ENCODE results near the gene BCAN. TPM values are rescaled to one million over a fixed set of nuclear protein-coding genes. Genes with fewer than 3 reads are reported as not detected.

BCAN gene
- total and polyA plus RNA-seq, 2 experiments from 2014 or later = 2.3 to 5.5 TPM

GRCh38 chr1:156667968-156668709 lies 26.2 kb downstream of the BCAN start:
- Mint-ChIP-seq H3K27ac (peak overlapping the region; percentile 58; the same call in 1 of the 2 replicates), H3K36me3 (ENCODE audit: low read depth) (peaks cover 23% of the 10 kb centered on the region), H3K9me3 (peaks cover 9% of the 10 kb centered on the region), H3K27me3 (ENCODE audit: insufficient read depth, low read depth, poor library complexity) (peaks cover 17% of the 10 kb centered on the region), H3K4me1 (peaks cover 86% of the 10 kb centered on the region), H3K4me3 (no peak overlapping the region)
- H3K27ac ChIP-seq (ENCODE audit: low read depth) = peak overlapping the region; percentile 63
- H3K4me1 ChIP-seq (ENCODE audit: insufficient read depth) = peaks cover 75% of the 10 kb centered on the region
- H3K27me3 ChIP-seq (ENCODE audit: insufficient read depth) = no peaks in the 10 kb centered on the region
- peaks cover 19% of the 10 kb centered on the region for H3K36me3 ChIP-seq (ENCODE audit: insufficient read depth)
- DNase-seq (ENCODE audit: low spot score) = no peak
- no peak overlapping the region for H2AFZ ChIP-seq
- TF ChIP-seq STAT1 (IDR thresholded peaks at IDR 0.05; ENCODE audit: unreplicated experiment) (no peak), POLR2AphosphoS5 (IDR thresholded peaks at IDR 0.05; ENCODE audit: low read depth) (peak; percentile 42; the same call in 1 of the 2 replicates), EZH2phosphoT487 (IDR thresholded peaks at IDR 0.05; ENCODE audit: unreplicated experiment) (no peak), CREB1 (CRISPR knock-in tag; IDR thresholded peaks at IDR 0.05; ENCODE audit: low read depth) (no peak), JUNB (IDR thresholded peaks at IDR 0.05; ENCODE audit: unreplicated experiment) (no peak)
- TF ChIP-seq, protein P1, sequence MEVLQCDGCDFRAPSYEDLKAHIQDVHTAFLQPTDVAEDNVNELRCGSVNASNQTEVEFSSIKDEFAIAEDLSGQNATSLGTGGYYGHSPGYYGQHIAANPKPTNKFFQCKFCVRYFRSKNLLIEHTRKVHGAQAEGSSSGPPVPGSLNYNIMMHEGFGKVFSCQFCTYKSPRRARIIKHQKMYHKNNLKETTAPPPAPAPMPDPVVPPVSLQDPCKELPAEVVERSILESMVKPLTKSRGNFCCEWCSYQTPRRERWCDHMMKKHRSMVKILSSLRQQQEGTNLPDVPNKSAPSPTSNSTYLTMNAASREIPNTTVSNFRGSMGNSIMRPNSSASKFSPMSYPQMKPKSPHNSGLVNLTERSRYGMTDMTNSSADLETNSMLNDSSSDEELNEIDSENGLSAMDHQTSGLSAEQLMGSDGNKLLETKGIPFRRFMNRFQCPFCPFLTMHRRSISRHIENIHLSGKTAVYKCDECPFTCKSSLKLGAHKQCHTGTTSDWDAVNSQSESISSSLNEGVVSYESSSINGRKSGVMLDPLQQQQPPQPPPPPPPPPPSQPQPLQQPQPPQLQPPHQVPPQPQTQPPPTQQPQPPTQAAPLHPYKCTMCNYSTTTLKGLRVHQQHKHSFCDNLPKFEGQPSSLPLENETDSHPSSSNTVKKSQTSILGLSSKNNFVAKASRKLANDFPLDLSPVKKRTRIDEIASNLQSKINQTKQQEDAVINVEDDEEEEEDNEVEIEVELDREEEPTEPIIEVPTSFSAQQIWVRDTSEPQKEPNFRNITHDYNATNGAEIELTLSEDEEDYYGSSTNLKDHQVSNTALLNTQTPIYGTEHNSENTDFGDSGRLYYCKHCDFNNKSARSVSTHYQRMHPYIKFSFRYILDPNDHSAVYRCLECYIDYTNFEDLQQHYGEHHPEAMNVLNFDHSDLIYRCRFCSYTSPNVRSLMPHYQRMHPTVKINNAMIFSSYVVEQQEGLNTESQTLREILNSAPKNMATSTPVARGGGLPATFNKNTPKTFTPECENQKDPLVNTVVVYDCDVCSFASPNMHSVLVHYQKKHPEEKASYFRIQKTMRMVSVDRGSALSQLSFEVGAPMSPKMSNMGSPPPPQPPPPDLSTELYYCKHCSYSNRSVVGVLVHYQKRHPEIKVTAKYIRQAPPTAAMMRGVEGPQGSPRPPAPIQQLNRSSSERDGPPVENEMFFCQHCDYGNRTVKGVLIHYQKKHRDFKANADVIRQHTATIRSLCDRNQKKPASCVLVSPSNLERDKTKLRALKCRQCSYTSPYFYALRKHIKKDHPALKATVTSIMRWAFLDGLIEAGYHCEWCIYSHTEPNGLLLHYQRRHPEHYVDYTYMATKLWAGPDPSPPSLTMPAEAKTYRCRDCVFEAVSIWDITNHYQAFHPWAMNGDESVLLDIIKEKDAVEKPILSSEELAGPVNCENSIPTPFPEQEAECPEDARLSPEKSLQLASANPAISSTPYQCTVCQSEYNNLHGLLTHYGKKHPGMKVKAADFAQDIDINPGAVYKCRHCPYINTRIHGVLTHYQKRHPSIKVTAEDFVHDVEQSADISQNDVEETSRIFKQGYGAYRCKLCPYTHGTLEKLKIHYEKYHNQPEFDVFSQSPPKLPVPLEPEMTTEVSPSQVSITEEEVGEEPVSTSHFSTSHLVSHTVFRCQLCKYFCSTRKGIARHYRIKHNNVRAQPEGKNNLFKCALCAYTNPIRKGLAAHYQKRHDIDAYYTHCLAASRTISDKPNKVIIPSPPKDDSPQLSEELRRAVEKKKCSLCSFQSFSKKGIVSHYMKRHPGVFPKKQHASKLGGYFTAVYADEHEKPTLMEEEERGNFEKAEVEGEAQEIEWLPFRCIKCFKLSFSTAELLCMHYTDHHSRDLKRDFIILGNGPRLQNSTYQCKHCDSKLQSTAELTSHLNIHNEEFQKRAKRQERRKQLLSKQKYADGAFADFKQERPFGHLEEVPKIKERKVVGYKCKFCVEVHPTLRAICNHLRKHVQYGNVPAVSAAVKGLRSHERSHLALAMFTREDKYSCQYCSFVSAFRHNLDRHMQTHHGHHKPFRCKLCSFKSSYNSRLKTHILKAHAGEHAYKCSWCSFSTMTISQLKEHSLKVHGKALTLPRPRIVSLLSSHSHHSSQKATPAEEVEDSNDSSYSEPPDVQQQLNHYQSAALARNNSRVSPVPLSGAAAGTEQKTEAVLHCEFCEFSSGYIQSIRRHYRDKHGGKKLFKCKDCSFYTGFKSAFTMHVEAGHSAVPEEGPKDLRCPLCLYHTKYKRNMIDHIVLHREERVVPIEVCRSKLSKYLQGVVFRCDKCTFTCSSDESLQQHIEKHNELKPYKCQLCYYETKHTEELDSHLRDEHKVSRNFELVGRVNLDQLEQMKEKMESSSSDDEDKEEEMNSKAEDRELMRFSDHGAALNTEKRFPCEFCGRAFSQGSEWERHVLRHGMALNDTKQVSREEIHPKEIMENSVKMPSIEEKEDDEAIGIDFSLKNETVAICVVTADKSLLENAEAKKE (CRISPR knock-in tag; IDR thresholded peaks at IDR 0.05) = no peak
- TF ChIP-seq, protein P2, sequence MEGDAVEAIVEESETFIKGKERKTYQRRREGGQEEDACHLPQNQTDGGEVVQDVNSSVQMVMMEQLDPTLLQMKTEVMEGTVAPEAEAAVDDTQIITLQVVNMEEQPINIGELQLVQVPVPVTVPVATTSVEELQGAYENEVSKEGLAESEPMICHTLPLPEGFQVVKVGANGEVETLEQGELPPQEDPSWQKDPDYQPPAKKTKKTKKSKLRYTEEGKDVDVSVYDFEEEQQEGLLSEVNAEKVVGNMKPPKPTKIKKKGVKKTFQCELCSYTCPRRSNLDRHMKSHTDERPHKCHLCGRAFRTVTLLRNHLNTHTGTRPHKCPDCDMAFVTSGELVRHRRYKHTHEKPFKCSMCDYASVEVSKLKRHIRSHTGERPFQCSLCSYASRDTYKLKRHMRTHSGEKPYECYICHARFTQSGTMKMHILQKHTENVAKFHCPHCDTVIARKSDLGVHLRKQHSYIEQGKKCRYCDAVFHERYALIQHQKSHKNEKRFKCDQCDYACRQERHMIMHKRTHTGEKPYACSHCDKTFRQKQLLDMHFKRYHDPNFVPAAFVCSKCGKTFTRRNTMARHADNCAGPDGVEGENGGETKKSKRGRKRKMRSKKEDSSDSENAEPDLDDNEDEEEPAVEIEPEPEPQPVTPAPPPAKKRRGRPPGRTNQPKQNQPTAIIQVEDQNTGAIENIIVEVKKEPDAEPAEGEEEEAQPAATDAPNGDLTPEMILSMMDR (conservative IDR thresholded peaks at IDR 0.05; ENCODE audit: low read depth in 2 of 2) = no peak
- H4K20me1 ChIP-seq (replicated peaks; ENCODE audit: insufficient read depth) = no peaks in the 10 kb centered on the region; the same call in 1 of the 2 replicates
- H3K9me2 ChIP-seq (ENCODE audit: insufficient read depth) = peaks cover 12% of the 10 kb centered on the region
- peak overlapping the region; percentile 17; the same call in 1 of the 2 replicates for H3K4me3 ChIP-seq
- peak; percentile 11 for ATAC-seq
- H3K79me2 ChIP-seq (replicated peaks; ENCODE audit: insufficient read depth) = peaks cover 20% of the 10 kb centered on the region; the same call in 1 of the 2 replicates
- H3K4me2 ChIP-seq = peak overlapping the region; percentile 48; the same call in 1 of the 2 replicates
- peaks cover 33% of the 10 kb centered on the region; the same call in 1 of the 2 replicates for H3F3A ChIP-seq (replicated peaks; ENCODE audit: low read depth)

All from GM23338 (cell line).